Right renal cortex interstitium (tissue), 3 donors: Measurements from ENCODE around the gene UBL3. TPM values are rescaled to one million over a fixed set of nuclear protein-coding genes. Genes with fewer than 3 reads are reported as not detected.

Source experiments
- DNase-seq, 3 donors: peaks; one replicate each; pipeline ENCODE4 v3.0.0-alpha.2; 2013; ENCODE audit warnings: low read depth in 3 of 3, low spot score in 2 of 3
- polyA plus RNA-seq, 3 donors: library from polyadenylated mRNA; unstranded; fragments of 120-200 nt; gene quantifications; one replicate each; pipeline ENCODE4 v1.2.1, GENCODE V29; 2013; ENCODE audit not compliant: insufficient read length in 3 of 3

UBL3 gene
- polyA plus RNA-seq, 3 donors, result 45.2 to 47.9 (median 47.7) TPM

DNA sequence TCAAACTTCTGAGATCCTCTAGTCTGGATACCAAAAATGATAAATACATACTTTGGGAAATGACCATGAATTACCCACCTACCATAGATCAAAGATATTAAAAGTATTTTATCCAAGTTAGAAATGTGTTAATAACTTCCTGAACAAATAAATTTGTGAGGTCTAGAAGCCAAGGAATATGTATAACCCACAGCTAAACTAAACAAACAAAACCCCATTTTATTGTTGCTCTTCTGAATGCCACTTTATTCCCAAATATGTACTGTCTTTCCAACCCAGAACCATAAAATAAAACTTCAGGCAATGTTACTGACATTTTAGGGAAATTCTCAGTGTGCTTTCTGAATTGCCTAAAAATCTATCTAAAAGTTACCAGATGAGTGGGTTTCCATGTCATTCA is 35.1 kb downstream of the UBL3 start:
- DNase-seq, result no peak

DNA sequence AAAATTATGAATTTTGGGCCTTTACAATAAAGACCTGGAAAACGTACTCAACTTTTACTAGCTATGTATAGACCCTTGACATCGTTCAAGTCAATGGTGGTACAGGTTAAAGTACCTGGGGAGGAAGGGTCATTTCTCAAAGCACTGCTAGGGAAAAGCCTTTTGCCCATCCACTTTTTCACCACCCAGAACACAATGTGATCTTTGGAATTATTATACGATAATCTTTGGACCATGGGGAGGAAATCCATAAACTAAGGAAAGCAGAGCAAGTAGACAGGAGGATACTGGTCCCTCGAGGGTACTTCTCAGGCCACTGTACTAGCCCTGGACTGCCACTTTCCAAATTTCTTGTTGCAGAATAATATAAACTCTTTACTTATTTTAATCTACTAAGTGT is 39.5 kb downstream of the UBL3 start:
- DNase-seq, result no peak

DNA sequence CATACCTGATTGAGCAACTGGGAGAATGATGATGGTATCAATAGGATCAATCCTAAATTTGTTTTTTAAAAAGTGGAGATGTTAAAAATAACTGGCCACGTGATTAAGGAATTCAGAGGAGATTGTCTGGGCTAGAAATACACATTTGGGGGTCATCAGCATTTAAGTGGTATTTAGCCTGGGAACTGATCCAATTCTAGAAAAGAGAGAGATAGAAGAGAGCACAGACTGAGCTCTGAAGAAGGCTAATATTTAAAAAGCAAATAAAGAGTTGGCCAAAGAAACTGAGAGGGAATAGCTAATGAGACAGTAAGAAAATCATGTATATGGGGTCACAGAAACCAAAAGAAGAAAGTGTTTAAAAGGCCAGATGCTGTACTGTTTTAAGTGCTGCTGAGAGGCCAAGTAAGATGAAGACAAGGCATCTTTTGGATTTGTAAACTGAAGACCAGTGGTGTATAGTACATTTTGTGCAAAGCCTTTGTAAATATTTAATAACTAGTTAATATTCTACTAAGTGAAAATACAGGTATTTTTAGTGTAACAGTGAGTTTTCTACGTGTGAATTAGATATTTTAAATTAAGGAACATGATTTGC is 40.2 kb downstream of the UBL3 start:
- DNase-seq, result no peak

DNA sequence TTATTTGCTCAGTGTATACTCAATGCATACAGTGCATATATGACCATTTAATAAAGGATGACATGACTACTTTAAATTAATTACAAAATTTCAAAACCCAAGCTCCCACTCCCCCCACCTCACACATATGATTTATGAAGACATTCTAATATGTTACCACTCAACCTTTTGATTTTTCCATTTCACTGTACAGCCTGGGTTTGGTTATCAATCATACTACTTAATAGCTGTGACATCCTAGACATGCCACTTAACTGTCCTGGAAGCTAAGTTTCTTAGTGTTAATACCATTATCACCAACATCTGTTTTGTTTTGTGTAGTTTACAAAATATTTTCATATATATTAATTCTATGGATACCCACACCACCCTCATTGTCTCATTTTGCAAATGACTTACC is 42.2 kb downstream of the UBL3 start:
- DNase-seq, result no peak

DNA sequence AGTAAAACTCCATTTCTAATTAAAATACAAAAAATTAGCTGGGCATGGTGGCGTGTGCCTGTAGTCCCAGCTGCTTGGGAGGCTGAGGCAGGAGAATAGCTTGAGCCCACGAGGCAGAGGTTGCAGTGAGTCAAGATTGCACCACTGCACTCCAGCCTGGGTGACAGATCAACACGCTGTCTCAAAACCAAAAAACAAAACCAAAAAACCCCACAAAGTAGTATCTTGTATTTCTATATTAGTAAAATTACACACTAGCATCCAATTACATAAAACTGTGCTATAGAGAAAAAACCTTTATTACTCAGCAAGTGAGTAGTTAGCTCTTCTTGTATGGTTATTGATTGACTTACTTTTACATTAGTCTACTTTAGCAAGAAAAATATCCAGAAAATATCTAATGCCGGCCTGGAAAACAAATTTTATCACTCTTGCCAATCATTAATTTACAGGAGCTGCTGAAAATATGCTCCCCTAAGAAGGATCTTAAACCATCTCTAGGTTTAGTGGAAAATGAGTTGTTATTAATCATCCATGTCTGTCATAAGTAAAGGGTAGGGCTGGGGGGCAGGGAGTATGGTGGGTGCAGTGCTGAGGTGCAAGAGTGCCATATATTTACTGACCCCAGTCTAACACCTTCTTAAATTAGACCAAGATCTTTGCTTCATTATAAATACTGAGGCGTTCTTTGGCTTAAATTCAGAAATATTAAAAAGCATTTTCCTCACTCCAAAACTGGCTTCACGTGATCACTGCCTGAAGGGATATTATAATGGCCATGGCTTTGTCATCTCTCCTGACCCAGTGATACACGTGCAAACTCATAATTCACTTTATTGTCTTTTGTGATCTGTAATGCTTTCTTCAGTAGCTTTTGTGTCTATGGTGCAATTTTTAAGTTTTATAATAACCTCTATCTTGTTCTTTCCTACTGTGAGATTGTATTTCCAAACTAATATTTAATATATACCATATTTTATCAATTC is 44.1 kb downstream of the UBL3 start:
- DNase-seq, result no peak

DNA sequence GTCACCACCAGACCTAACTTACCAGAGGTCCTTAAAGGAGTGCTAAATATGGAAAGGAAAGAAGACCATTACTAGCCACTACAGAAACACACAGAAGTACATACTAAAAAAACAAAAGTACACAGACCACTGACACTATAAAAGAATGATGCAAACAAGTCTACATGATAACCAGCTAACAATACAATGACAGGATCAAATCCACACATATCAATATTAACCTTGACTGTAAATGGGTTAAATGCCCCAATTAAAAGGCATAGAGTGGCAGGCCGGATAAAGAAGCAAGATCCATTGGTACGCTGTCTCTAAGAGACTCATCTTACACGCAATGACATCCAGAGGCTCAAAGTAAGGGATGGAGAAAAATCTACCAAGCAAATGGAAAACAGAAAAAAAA is 47.2 kb downstream of the UBL3 start:
- DNase-seq, result no peak

DNA sequence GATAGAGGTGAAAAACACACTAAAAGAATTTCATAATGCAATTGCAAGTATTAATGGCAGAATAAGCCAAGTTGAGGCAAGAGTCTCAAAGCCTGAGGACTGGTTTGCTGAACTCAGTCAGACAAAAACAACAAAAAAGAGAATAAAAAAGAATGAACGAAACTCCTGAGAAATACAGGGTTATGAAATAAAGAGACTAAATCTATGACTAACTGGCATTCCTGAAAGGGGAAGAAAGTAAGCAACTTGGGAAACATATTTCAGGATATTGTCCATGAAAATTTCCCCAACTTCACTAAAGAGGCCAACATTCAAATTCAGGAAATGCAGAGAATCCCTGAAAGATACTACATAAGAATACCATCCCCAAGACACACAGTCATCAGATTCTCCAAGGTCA is 47.8 kb downstream of the UBL3 start:
- no peak for DNase-seq

DNA sequence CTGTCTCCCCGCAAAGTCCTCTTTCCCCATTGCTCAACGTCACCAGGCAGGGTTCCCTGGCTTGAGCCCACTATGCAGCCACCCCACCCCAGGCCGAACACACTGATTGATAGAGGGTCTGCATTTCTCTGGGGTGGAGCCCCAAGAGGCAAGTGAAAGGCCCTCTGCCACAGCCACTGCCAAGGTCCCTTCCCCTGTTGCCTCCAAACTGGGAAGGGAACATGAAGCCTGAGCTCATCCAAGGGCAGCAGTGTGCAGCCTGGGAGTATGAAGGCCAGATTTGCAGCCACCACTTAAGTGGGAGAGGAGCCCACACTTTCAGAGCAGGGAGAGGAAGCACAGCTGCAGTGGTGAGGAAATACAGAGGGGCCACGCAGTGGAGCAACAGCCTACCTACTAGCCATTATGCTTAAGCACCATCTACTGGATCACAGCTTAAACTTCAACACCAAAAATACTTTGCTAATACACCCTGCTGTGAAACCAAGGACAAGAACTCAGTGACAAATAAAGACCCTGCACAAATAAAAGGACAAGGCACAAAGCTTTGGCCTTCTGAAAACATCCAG is 48.6 kb downstream of the UBL3 start:
- DNase-seq, result no peak

DNA sequence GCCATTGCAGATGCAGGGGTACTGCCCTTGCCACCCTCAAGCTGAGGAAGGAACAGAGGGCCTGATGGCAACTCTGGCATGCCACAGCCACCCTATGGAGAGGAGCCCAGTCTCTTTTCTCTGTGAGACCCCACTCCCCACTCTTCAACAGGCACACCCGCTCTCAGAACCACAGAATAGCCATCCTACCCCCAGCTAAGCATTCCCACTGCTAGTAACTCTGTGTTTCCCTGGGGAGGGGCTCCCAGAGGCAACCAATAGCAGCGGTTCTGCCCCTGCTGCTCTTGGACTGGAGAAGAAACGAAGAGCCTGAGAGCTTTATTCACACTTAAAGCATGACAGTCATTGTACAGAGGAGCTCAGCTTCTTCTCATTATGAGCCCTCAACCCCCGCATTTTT is 49.3 kb downstream of the UBL3 start:
- no peak for DNase-seq

DNA sequence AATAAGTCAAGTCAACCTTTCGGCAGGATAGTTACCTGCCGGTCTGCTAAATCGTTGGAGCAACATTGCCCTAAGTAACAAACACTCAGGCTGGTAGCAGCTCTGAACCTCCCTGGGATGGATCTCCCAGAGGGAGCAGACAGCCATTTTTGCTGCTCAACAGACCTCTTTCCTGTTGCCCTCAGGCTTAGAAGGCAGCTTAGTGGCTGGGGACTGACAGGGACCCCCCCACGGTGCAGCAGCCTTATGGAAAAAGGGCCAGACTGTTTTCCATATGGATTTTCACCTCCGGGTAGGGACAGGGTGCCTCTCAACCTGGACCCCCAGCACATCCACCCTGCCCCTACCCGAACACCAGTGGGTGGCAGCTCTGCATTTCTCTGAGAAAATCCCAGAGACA is 49.7 kb downstream of the UBL3 start:
- no peak for DNase-seq

DNA sequence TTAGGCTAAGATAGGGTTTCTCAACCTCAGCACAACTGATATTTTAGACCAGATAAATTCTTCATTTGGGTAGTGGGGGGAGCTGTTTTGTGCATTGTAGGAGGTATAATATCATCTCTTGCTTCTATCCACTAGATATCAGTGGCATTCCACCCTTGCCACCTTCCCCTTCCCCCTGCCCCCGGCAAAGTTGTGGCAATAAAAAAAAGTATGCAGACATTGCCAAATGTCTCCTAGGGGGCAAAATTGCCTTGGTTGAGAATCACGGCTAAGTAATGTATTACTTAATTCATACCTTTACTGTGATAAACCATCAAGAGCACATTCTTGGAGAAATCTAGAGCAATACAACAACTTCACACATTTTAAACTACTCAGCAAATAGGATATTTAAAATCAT is 51.4 kb downstream of the UBL3 start:
- DNase-seq, result no peak

DNA sequence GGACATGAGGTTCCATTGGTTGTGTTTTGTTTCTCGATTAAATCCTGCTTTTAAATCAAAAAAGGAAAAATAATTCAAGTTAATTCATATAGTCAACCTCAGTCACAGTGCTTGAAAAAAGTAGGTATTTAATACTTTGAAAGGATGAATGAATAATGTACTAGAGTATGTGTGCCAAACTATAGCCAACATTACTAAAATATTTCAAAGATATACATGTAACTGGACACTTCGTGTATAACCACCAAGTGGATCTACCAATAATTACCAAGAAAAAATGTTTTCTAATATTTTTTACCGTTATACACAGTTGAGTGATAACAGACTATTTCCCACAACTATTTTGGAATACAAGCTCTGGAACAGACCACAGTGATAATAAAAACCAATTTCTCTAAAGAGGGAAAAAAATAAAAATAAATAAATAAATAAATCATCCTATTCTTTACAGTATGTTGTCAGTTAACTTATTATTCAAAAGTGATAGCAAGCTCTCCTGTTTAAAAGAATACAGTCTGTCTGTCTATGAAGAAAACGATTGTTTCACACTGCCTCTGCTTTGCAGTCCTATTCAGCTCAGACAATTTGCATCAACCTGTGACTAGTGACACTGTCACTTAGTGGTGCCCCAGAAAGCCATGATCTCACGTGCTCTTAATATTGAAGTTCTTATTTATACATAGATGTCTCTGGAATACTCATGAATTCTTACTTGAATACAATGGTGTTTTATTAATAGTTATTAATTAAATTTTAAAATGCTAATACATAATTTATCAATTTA is 58.2 kb downstream of the UBL3 start:
- DNase-seq, result no peak

DNA sequence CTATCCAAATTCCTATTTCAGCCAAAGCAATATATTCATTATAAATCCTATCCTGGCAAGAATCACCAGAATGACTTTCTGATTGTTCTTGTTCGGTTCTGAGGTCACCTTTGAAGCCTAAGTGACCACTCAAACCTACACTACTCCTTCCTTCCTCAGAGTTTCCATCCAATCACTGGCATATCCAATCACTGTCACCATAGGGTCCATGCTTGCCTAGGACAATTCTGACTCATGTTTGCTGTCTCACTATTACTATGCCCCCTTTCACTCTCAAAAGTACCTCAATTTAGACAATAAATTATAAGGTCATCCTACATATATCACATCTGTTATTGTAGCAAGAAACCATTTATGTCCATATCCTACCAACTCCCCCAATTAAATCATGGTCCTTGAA is 58.9 kb downstream of the UBL3 start:
- no peak for DNase-seq

DNA sequence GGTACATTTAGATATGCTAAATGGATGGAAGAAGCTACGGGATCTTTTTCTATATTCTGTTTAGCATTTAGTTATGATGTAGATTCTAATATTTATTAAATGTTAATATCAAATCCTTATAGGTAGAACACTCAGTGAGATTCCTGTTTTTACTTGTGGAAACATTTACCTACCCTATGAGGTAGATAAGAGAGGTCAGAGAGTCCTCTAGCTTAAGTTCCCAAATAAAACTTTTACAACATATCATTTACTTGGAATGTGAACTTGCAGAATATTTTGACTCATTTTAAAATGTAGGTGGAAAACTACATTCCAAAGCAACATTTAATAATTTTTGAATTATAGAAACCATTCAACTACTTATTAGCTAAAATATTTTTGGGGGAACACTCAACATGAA is 63.7 kb downstream of the UBL3 start:
- DNase-seq, result no peak

DNA sequence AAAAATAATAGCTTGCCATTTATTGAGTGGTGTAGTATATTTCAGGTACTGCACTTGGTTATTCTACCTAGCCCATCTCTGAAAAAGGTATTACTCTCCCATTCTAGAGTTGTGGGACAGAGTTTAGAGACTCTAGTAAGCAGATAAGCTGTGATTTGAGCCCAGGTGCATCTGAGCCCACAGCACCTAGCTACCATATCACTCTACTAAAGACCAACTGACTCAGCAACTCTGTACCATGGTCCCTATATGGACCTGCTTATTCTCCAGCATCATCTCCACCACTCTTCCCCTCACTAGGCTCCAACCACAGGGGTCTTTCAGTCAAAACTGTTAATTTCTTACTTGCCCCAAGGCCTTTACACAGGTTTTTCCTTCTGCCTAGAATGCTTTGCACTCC is 64.4 kb downstream of the UBL3 start:
- no peak for DNase-seq

DNA sequence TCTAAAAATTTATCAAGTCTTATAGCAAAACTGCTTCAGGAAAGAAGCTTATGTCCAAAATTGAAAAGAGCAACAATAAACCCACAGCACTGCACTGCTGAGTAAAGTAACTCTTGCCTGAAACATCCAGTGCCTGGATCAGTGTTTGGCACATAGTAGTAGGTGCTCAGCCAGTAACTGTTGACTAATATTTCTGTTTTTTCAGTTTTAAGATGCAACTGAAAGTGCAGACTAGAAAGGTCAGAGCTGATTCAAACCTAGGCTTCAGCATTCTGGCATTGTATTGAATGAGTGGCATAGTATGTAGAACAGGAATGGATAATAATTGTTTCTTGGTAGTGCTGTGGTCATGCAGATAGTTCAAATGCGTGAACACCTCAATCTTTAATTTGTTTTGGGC is 67.6 kb downstream of the UBL3 start:
- no peak for DNase-seq

DNA sequence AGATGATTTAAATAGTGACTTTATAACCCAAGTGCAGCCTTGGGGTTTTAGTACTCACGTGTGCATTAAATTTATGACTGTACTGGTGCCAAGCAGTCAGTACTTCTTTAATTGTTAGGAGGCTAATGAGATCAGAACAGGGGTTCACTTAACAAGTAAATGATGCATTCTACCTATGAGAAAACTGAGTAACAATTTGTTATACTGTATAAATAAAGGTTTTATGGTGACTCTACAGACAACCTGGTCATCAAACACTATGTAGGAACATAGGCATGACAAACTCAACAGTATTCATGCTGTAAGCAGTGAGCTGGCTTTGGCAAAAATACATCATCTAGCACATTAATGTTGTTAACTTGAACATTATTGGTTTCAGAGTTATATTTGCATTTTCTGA is 75.6 kb downstream of the UBL3 start:
- DNase-seq, result no peak

DNA sequence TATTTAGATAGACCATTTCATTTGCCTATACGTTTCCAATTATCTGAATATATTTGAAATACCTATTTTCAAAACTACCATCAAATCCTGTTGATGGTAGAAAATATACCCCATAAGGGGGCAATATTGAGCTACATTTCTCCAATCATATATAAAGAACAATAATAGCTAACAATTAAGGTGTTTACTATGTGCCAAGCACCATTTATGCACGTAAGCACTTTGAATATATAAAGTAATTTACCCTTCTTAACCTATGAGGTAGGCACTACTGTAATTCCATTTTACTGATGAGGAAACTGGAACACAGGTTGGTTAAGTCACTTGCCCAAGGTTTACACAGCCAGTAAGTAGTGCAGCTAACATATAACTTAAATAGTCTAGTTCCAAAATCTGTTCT is 79.2 kb downstream of the UBL3 start:
- no peak for DNase-seq

DNA sequence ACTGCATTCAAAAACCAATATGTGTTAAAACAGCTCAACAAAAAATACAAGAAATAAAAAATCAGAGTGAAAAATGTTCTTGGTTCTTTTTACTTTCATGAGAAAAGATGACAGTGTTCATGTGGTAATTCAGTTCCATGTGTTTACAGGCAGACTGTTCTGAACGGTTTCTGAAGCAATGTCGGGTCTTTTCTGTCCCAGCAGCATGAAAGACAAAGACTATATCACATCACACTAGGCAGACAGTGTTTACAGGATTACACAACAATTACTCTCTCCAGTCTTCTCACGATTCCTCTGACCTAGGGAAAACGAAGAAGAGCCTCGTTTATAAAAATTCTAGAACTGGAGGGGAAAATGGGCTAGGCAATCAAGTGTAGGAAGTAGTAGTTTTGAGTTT is 83.4 kb downstream of the UBL3 start:
- DNase-seq, result no peak

DNA sequence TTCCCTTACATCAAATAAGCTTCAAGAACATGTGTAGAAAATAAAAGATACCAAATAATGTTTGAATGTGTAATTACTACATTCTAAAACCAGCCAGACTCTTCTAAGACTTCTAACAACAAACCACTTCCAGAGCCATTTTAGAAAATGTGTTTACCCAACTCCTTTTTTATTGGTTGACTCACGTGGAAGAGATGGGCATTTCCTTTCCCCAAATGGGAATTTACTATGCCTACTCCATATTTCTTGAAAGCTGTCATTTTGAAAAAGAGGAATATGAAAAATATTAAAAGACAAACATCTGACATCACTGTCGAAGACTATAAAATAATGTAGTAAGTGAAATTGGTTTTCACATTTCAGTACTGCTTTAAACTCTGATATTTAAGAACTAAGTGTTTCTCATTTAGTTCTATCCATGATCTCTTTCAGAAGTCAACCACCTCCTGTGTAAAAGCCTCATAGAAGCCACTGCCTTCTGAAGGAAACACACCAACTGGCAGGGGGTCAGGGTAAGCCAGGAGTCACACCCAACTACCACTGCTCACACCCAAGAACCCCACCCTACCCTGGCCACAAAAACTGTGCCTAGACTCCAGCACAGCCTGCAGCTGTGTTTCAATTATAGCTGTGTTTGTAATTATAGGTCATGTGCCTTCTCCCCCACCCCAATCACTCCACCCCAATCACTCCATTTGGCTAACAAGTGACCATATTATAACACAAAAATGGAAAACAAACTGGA is 86.8 kb downstream of the UBL3 start:
- DNase-seq, result no peak

DNA sequence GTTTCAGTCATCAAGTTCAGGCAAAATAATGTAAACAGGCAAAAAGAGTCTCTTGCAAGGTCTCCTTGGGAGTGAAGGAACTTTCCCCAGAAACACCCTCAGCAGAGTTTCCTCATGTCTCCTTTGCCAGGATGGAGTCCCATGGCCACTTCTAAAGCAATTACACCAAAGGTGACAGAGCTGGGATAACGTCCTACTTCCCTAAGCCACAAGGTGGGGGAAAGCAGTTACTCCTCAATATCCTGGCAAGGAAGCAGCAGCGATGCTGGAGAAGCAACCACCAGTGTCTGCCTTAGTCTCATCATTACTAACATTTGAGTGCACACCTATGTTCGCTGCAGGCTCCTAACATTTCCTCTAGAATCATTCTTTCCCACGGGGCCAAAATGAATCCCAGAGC is 88.6 kb downstream of the UBL3 start:
- no peak for DNase-seq
